GM19324 (cell line): ENCODE data around the gene ANAPC16.
"Not testable (repeated sequence)": the region's sequence is repeated elsewhere in the genome, so short reads cannot be mapped to it uniquely, and the experiment has no call there.

ENCODE experiments used
- ATAC-seq: cut with Tn5 transposase; IDR thresholded peaks from one replicate; pipeline ENCODE4 v1.9.1; 2021; ENCODE audit warnings: mild to moderate bottlenecking, moderate library complexity; ENCODE audit not compliant: unreplicated experiment, low FRiP score

Gene ANAPC16

DNA sequence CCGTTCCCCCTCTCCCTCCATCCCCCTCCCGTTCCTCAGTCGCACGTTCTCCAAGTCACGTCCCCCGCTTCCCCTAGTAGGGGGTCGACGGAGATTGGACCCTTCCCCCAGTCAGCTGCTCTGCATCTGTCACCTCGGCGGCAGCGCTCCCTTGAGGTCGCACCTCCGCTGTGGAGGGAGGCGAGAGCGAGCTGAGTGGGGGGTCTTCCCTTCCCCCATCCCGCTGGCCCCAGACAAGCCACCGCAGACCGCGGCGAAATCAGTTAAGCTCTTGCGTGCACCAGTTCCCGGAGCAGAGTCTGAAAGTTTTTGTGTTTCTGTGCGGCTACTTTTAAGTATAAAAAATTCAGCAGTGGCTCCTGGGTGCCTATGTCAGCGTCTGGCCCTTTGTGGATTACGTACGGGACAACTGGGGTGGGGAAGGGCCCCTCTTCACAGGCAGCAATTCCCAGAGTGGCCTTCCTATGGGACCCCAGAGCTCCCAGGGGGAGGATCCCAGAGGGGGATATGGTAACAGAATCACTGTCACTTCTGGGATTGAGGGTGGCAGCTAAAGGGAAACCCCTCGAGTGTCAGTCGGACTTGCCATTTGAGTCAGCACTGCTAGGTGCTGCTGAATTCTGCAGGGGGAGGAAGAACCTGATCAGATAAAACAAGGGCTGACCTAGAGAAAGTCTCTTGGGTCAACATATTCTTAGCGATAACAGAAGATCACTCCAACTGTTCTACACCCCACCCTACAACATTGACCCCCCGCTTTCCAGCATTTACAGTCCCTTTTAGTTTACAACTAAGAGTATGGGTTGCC is 45.4 kb downstream of the ANAPC16 start:
- ATAC-seq, result peak; percentile 26

DNA sequence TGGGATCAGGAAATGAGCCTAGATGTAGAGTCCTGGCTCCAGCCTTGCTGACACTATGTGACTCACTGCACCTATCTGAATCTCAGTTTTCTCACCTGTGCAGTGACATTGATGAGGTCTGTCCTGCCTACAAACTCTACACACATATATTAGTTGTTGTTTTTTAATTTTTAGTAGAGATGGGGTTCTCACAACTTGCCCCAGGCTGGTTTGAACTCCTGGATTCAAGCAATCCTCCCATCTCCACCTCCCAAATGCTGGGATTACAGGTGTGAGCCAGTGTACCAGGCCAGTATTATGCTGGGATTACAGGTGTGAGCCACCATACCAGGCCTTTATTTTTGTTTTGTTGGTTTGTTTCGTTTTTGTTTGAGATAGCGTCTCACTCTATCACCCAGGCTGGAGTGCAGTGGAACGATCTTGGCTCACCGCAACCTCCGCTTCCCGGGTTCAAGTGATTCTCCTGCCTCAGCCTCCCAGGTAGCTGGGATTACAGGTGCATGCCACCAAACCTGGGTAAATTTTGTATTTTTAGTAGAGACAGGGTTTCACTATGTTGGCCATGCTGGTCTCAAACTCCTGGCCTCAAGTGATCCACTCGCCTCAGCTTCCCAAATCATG is 46.1 kb downstream of the ANAPC16 start:
- no peak for ATAC-seq

DNA sequence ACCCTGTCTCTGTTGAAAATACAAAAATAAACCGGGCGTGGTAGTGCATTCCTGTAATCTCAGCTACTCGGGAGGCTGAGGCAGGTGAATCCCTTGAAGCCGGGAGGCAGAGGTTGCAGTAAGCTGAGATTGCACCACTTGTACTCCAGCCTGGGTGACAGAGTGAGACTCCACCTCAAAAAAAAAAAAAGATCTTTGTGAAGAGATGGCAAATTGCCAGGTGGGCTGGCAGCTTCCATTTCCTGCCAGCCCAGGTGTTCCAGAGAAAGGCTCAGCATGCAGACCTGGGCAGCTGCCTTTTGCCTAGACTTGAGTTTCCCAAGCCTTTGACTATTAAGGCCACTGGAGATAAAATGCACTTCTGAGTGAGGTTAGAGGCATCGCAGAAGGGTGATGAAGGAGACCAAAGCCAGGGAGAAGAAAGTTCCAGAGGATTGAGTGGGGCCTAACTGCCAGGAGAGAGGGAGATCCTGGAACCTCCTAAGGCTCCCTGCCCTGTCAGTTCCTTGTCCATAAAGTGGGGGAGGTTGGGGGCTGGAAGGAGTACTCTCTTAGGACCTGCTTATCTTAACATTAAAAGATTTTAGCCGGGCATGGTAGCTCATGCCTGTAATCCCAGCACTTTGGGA is 47.9 kb downstream of the ANAPC16 start:
- no peak for ATAC-seq

DNA sequence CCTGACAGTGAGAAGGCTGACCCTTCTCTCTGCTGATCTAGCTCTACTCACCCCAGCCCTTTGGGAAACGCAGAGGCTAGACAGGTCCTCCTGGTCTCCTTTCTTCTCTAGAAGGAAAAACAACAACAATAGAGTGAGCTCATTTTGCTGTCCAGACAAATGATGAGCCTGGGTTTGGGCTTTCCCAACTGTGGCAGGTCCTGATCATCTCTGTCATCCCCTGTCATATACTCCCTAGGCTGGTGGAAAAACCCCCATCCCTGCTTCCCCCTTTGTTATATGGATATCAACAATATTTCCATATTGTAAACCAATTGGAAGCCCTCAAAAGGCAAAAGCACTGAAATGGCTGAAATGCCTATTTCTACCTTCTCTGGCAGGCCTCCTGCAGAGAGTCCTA is 48.7 kb downstream of the ANAPC16 start:
- ATAC-seq, result no peak

DNA sequence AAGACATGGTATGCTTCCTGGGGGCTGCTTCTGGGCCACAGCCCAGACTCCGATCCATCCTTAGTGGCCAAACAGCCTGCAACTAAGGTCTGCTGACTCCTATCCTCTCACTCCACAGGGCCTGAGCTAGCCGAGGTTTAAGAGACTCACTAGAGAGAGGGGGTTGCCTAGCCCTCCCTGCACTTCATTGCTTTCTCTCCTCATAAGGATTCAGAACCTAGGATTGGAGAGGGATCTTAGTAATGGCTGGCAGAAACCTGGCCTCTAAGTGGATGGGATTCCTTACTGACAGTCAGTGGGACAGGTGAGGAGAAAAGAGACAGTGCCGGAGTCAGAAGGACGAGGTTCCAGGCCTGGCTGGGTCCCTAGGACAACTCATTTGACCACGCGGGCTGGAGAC is 49.7 kb downstream of the ANAPC16 start:
- no peak for ATAC-seq

DNA sequence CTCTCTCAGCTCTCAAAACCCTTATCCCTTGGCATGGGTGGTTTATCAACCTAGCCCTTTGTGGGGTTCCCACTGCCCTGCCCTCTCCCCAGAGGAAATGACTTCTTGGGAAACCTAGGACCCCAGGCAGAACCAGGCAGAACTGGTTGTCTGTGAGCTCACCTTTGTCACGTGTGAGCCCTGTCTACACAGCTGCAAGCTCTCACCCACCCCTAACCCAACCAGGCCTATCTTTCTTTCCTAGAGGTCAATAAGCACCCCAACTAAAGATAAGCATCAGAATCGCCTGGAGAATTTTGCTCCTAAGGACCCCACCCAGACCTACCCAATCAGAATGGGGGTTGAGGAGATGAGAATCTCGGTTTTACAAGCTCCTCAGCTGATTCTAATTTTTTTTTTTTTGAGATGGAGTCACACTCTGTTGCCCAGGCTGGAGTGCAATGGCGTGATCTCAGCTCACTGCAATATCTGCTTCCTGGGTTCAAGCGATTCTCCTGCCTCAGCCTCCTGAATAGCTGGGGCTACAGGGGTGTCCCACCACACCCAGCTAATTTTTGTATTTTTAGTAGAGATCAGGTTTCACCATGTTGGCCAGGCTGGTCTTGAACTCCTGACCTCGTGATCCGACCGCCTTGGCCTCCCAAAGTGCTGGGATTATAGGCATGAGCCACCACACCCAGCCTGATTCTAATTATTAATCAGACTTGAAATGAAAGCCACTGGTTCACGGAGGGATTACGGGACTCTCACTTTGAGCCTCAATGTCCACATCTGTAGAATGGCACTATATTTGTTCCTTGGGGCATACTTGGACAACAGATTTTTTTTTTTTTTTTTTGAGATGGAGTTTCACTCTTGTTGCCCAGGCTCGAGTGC is 50.4 kb downstream of the ANAPC16 start:
- no peak for ATAC-seq

DNA sequence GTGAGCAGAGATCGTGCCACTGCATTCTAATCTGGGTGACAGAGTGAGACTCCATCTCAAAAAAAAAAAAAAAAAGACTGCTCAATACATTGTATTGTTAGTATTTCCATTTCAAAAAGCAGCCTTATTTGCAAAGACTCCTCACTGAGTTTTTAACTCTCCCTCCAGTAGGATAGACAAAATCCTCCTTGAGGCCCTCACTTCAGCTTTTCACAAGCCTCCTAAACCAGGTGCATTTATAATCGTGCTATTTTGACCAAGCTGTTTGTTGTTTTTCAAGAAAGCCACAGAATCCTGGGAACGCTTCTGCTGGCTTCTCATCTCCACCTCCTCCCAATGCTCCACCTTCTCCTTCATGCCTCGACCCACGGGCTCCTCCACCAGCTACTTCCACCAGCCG is 51.6 kb downstream of the ANAPC16 start:
- no peak for ATAC-seq

DNA sequence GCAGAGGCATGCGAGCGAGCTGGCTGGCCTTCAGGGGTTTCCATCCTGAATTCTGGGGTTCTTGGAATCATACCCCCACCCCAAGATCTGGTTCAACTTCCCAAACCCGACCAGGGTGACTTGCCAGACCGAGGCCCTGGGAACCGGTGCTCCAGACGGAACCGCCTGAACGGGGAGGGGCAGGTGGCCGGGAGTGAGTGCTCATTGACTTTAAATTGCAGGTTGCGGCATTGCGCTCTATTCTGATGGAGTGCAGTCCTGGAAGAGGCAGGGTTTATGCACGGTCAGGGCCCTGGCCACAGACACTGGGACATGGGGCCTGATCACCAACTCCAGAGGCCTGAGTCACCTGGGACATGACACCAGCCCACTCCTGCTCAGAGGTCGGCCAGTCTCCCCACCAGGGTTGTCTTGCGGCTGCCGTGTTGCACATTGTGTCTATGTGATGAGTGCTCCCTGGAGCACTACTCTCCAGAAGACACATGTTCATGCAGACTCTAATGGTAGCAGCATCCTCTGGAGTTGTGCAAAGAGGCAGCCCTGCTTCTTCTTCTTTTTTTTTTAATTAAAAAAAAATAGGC is 52.1 kb downstream of the ANAPC16 start:
- ATAC-seq, result no peak

DNA sequence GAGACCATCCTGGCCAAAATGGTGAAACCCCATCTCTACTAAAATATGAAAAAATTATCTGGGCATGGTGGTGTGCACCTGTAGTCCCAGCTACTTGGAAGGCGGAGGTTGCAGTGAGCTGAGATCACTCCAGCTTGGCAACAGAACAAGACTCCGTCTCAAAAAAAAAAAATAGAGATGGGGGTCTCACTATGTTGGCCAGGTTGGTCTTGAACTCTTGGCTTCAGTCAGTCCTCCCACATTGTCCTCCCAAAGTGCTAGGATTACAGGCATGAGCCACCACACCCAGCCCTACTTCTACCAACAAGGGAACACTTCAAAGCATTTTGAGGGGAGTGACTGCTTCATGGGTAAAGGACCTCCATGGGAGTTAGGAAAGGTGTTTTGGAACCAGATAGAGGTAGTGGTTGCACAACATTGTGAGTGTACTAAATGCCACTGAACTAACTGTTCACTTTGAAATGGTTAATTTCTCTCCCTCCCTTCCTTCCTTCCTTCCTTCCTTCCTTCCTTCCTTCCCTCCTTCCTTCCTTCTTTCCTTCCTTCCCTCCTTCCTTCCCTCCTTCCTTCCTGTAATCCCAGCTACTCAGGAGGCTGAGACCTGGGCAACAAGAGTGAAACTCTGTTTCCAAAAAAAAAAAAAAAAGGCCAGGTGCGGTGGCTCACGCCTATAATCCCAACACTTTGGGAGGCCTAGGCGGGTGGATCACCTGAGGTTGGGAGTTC is 52.8 kb downstream of the ANAPC16 start:
- not testable (repeated sequence) for ATAC-seq

DNA sequence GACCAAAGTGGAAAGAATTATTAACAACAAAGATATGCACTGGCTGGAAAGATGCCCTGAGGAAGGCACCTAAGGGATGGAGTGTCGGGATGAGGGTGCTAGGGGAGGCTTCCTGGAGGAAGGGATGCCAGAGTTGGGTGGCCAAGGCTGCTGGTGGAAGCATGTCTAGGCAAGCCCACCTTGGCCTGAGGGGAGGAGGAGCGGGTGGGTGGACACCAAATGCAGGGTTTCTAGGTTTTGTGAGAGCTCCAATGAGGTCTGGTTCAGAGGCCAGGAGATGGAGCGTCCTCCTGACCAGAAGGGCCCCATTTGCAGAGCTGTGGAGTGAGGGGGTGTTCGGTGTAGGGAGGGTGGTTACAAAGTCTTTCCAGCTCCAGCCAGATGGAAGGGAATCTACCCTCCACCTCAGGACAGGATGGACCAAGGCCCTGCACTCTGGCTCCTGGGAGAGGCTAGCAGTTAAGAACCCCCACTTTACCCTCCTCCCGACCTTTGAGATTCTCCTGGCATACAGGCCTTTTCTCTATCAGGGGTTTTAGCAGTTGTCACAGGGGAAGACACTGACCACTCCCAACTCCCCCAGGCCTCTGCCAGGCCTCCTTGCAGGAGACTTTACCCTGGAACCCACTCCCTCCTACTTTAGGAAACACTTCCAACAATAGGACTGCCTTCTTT is 54.9 kb downstream of the ANAPC16 start:
- ATAC-seq, result no peak

DNA sequence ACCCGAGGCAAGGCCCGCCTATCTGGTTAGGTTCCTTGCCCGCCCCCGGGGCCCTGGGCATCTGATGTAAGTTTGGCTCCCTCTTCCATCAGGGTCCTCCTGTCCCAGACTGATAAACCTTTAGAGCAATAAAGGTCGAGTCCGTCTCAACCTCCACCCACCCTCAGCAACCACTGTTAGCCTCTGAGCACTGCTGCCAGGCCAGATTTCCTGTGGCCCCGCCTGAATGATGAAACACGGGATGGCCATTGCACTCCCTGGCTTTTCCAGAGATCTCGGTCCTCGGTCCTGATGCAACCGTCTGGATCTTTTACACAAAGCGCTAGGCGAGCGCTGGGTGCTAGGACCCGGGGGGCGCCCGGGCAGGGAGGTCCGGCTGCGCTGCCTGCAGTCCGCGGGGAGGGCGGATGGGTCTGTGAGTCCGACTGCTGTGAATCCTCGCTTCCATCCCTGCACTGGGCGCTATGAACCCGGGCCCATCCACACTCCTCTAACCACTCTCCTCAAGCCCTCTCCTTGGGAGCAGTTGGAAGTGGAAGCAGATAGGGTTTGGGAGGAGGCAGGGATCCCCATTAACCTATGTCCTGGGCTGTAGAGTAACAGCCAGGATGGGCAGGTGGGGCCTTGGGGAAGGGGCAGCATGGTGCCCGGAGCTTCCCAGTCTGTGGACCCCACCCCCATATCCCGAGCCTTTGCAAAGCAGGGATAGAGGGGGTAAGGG is 57.0 kb downstream of the ANAPC16 start:
- ATAC-seq, result peak; percentile 23

DNA sequence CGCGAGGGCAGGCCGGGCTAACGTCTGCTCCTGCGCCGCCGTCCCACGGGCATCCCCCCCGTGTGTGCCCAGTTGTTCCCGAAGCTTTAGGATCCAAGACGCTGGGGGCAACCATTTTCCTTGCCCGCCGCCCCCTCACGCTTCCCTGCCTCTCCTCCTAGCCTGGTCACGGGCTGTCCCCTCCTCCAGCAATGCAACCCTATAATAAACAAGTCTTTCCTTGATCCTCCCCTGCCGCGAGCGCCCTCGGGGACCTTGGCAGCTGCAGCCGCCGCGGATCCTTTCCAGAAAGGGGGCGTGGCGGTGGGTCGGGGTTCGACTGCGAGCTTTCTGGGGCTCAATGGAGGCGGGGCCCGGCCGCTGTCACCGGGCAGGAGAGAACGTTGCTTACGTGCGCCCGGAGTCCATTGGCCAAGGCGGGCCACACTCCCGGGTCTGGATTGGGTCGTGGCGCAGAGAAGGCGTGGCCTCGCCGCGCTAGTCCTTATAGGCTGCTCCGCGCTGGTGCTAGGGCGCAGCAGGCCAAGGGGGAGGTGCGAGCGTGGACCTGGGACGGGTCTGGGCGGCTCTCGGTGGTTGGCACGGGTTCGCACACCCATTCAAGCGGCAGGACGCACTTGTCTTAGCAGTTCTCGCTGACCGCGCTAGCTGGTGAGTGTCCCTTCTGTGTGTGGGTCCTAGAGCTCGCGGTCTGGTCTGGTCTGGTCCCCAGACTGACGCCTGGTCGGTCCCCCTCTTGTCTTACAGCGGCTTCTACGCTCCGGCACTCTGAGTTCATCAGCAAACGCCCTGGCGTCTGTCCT is 57.8 kb downstream of the ANAPC16 start, which contains the start of gene DDIT4:
Gene DDIT4, plus strand, starts transcription at position 515 of the 803 bp plus-strand sequence. CDS start 293 bp downstream, outside the sequence.
- peak; percentile 87 for ATAC-seq

DNA sequence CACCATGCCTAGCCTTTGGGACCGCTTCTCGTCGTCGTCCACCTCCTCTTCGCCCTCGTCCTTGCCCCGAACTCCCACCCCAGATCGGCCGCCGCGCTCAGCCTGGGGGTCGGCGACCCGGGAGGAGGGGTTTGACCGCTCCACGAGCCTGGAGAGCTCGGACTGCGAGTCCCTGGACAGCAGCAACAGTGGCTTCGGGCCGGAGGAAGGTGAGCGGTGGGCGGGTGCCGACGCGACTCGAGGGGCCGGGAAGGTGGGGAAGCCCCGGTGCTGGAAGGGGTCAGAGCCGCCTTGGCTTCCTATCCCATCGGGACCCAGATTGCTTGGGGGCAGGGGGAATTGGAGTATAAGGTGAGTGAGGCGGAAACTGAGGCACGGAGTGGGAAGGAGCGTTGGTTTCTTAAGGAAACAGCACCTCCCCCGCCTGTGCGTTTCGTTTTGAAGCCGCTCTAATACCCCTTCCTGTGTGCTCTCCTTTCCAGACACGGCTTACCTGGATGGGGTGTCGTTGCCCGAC is 58.5 kb downstream of the ANAPC16 start:
- ATAC-seq, result peak; percentile 2

DNA sequence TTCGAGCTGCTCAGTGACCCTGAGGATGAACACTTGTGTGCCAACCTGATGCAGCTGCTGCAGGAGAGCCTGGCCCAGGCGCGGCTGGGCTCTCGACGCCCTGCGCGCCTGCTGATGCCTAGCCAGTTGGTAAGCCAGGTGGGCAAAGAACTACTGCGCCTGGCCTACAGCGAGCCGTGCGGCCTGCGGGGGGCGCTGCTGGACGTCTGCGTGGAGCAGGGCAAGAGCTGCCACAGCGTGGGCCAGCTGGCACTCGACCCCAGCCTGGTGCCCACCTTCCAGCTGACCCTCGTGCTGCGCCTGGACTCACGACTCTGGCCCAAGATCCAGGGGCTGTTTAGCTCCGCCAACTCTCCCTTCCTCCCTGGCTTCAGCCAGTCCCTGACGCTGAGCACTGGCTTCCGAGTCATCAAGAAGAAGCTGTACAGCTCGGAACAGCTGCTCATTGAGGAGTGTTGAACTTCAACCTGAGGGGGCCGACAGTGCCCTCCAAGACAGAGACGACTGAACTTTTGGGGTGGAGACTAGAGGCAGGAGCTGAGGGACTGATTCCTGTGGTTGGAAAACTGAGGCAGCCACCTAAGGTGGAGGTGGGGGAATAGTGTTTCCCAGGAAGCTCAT is 59.0 kb downstream of the ANAPC16 start:
- no peak for ATAC-seq

DNA sequence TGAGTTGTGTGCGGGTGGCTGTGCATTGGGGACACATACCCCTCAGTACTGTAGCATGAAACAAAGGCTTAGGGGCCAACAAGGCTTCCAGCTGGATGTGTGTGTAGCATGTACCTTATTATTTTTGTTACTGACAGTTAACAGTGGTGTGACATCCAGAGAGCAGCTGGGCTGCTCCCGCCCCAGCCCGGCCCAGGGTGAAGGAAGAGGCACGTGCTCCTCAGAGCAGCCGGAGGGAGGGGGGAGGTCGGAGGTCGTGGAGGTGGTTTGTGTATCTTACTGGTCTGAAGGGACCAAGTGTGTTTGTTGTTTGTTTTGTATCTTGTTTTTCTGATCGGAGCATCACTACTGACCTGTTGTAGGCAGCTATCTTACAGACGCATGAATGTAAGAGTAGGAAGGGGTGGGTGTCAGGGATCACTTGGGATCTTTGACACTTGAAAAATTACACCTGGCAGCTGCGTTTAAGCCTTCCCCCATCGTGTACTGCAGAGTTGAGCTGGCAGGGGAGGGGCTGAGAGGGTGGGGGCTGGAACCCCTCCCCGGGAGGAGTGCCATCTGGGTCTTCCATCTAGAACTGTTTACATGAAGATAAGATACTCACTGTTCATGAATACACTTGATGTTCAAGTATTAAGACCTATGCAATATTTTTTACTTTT is 59.7 kb downstream of the ANAPC16 start:
- no peak for ATAC-seq

DNA sequence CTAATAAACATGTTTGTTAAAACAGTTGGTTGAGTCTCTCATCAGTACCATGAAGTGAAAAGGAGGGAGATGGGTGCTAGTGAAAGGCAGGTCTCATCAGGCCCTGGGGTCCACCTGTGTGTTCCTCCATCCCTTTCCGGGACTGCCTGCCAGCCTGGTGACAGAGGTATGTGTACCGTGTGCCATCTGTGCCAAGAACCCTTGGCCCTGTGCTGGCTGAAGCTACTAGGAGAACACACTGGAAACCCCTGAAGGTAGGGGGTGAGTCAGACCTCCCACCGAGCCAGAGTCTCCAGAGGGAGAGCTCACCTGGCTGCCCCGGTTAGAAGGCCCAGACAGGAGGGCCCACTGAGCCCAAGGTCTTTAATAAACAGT is 60.2 kb downstream of the ANAPC16 start:
- ATAC-seq, result no peak
